Large intestine (tissue), 3 donors: ENCODE results near the gene INO80E. TPM values are rescaled to one million over a fixed set of nuclear protein-coding genes. Genes with fewer than 3 reads are reported as not detected.
A peak's percentile ranks its signal among the peaks of the same experiment; 100 is the strongest.

Source experiments
- DNase-seq, 2 donors: peaks; one replicate each; pipeline versions ENCODE4 v3.0.0 to v3.0.0-alpha.2; 2013
- H3K27ac ChIP-seq: one replicate; pipeline ENCODE4 v1.5.1; 2013; ENCODE audit warnings: low read length
- H3K27me3 ChIP-seq: 2 replicates; pipeline ENCODE4 v1.6.1; 2013; ENCODE audit warnings: low read length; ENCODE audit not compliant: control insufficient read depth, insufficient read depth
- H3K36me3 ChIP-seq: 2 replicates; pipeline ENCODE4 v1.6.1; 2013; ENCODE audit warnings: low read length; ENCODE audit not compliant: control insufficient read depth, insufficient read depth
- H3K4me1 ChIP-seq: one replicate; pipeline ENCODE4 v1.6.1; 2013; ENCODE audit warnings: low read length; ENCODE audit not compliant: control insufficient read depth, insufficient read depth
- H3K4me3 ChIP-seq: one replicate; pipeline ENCODE4 v1.5.1; 2013; ENCODE audit warnings: low read length
- H3K9me3 ChIP-seq: one replicate; pipeline ENCODE4 v1.6.1; 2013; ENCODE audit warnings: mild to moderate bottlenecking, low read depth, low read length, moderate library complexity; ENCODE audit not compliant: control insufficient read depth
- WGBS: methylation state at CpG from one replicate; pipeline ENCODE4 v1.1.5; 2013; ENCODE audit warnings: low lambda C conversion rate; ENCODE audit not compliant: insufficient coverage; 5-methylcytosine and 5-hydroxymethylcytosine counted together
- polyA plus RNA-seq: library from polyadenylated mRNA; unstranded; fragments of 120-200 nt; gene quantifications from one replicate; pipeline ENCODE4 v1.2.1, GENCODE V29; 2013

Gene INO80E
- polyA plus RNA-seq, 1 donor, result 60.5 TPM

DNA sequence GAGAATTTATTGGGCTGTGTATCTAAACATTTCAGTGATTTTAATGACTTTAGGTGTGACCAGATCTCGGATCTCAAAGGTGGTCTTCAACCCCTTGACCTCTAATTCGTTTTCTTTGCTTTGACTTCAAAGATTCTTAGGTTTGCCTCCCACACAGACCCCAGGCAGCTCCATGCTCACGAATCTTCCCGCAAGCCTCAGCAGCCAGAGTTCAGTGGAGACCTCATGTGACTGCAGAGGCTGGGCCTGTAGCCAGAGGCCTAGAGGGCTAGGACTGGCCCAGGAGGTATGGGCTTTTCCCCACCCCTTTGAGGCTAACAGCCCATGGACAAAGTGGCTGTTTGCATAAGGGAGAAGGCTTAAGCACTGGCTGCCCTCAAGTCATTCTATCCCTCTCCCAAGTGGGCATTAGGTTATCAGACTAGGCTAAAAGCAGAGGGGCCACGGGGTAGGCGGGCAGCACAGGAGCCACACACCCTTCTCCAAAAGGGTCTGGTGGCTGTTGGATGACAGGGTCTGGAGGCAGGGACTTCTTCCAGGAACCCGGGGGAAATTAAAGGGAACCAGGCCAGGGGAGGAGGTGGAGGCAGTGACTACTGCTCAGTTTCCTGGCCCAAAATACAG is 3.6 kb upstream of the INO80E start:
- no peak for DNase-seq
- H3K36me3 ChIP-seq, result peaks cover 55% of the 10 kb centered on the region
- no CpG with 5 or more reads among the region's 7 CpGs for WGBS
- no peak overlapping the region for H3K27ac ChIP-seq
- no peaks in the 10 kb centered on the region for H3K27me3 ChIP-seq
- H3K9me3 ChIP-seq, result no peaks in the 10 kb centered on the region
- H3K4me1 ChIP-seq, result peaks cover 13% of the 10 kb centered on the region
- no peak overlapping the region for H3K4me3 ChIP-seq

DNA sequence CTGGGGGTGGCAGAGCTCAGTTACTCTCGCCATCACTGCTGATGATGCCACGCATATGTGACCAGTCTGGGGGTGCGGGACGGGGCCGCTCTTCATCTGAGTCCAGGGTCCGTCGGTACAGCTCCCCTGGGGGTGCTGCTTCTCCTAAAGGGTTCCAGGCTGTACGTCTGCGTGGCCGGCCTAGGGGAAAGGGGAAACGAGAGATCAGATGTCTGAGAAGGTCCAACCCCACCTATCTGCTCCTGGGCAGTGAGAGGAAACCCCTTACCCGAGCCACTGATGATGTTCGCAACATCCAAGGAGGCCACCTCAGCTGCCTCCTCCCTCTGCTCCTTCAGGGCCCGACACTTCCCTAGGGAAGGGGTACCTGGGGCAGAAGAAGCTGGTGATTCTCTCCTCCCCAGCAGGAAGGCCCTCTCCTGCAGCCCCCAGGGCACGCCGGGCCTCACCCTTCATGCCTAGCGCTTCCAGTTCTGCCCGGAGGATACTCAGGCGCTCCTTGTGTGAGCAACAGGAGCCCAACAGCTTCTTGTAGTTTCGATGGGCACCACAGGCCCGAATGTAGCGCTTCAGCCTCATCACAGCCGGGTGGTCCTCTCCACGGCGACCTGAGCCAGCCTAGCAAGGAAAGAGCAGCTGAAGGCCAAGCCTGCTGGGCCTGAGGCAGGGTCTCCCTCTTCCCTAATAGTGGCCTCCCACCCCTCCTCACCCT is 2.7 kb upstream of the INO80E start:
- DNase-seq, result no peak
- no CpG with 5 or more reads among the region's 25 CpGs for WGBS

DNA sequence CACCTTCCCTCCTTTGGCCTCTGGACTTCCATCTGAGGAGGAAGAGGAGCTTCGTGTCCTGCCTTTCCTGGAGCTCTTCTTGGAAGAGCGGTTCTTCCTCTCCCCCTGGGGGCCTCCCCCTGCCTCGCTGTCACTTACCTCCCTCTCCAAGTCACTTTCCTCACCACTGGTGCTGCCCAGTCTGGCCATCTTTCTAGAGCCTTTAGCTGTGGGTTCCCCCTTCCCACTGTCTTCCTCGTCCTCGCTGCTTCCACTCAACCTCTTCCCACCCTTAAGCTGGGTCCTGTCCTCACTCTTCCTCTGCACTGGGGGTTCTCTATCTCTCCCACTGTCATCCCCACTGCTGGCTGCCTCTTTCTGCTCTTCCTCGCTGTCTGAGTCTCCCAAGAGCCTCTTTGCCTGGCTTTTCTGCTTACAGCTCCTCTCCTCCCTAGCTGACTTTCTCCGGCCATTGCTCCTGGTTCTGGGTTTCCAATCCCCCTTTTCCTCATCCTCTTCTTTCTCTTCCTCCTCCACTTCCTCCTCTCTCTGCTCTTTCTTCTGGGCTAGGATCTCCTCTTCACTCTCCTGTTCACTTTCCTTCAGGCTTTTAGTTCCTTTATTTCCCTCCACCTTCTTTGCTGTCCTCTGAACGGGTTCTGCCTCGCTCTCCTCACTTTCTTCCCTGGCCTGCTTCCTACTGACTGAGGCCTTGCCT is 2.0 kb upstream of the INO80E start:
- peaks cover 39% of the 10 kb centered on the region for H3K36me3 ChIP-seq
- no peaks in the 10 kb centered on the region for H3K9me3 ChIP-seq
- 96% methylated on average over 6 of the region's 9 CpGs for WGBS
- no peaks in the 10 kb centered on the region for H3K27me3 ChIP-seq
- no peak for DNase-seq
- H3K4me3 ChIP-seq, result no peak overlapping the region
- H3K4me1 ChIP-seq, result peaks cover 13% of the 10 kb centered on the region
- no peak overlapping the region for H3K27ac ChIP-seq

More for the DNA sequence above, 2.7 kb upstream of the INO80E start:
- H3K27ac ChIP-seq, result no peak overlapping the region
- H3K9me3 ChIP-seq, result no peaks in the 10 kb centered on the region
- H3K36me3 ChIP-seq, result peaks cover 46% of the 10 kb centered on the region
- H3K4me1 ChIP-seq, result peaks cover 13% of the 10 kb centered on the region
- H3K27me3 ChIP-seq, result no peaks in the 10 kb centered on the region
- H3K4me3 ChIP-seq, result no peak overlapping the region

DNA sequence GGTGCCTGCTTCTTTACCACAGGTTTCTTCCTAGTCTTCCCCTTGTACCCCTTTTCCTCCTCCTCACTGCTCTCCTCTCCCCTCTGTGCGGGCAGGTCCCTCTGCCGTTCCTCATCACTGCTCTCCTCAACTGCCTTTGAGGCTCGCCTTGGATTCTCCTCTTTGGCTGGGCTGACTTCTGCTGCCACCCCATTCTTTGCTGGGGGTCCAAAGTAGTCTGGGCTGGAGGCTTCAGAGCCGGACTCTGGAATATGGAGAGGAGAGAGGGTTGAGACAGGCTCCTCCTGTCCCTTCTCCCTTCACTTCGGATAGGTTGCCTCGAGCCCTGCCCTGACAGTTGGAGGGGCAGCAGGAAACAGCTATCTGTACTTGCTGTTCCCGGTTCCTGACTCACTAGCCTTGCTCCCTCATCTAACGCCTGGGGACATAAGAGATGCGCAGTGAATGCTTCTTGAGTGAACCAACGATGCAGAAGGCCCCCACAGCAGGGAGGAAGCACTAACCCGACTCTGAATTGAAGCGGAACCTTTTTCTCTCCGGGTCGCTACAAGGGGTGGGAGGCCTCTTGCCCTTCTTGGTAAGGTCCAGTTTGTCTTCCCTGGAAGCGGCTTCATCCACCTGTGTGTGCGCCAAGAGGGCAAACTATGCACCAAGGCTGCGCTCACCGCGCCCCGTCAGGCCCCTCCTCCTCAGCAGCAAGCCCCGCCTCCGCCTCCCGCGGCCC is 1.3 kb upstream of the INO80E start:
- H3K36me3 ChIP-seq, result peaks cover 32% of the 10 kb centered on the region
- no CpG with 5 or more reads among the region's 24 CpGs for WGBS
- H3K27ac ChIP-seq, result peak overlapping the region; percentile 99
- DNase-seq, result peak in 1 of 2 donors; percentile 64
- peaks cover 9% of the 10 kb centered on the region for H3K4me1 ChIP-seq
- no peaks in the 10 kb centered on the region for H3K9me3 ChIP-seq
- H3K4me3 ChIP-seq, result peak overlapping the region; percentile 98
- H3K27me3 ChIP-seq, result no peaks in the 10 kb centered on the region

DNA sequence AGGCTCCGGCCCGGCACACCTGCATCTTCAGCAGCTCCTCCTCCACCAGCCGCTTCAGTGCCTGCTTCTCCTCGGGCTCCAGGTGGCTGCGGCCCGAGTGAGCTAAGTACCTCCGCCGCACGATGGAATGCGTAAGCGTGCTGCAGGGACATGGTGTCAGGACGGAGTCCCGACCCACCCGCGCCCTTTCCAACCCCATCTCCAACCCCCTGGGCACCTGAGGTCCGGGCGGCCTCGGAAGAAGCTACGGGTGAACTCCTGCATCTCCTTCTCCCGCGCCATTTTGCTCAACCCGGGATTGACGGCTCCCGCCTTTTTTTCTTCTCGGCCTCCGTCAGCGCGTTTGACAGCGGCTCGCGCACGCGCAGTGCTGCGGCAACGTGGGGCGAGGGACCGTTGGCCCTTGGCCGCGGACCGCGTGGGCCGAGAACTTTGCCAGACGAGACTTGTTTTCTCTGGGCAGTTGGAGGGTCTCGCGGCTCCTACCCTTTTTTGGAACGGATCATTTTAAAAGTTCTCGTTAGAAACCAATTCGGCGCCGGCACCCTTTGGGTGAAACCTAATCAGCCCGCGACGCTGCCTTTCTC is 624 bp upstream of the INO80E start, which contains the start of gene HIRIP3:
TSS of gene HIRIP3 (minus strand) at position 294 of the 587 bp plus-strand sequence. CDS start at position 282, 12 bp downstream.
- H3K36me3 ChIP-seq, result peaks cover 34% of the 10 kb centered on the region
- peak within 1 kb of the TSS; percentile 98 for H3K4me3 ChIP-seq
- WGBS, result no CpG with 5 or more reads among the region's 53 CpGs
- peaks cover 6% of the 10 kb centered on the region for H3K4me1 ChIP-seq
- no peaks in the 10 kb centered on the region for H3K27me3 ChIP-seq
- no peaks in the 10 kb centered on the region for H3K9me3 ChIP-seq
- peak; percentile 79 to 87 for DNase-seq
- H3K27ac ChIP-seq, result peak within 1 kb of the TSS; percentile 99

DNA sequence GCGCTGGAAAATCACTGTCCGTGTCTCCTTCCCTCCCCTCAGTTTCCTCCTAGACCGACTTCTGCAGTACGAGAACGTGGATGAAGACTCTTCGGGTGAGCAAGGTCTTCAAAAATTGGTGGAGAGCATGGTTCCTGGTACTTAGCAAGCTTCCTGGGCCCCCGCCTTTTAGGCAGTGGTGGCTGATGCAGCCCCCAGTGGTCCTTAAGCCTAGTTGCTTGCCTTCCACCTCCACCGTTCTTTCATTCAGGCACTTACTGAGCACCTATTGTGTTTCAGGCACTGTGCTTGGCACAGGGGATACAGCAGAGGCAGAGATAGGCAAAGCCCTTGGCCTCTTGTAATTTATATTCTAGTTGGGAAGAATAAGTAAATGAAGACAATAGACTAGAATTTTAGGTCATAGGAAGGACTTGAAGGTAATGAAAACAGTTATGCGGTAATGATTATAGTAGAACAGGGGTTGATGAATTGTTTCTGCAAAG is 767 bp downstream of the INO80E start:
- Histone ChIP-seq H3K36me3 (peaks cover 28% of the 10 kb centered on the region), H3K27me3 (no peaks in the 10 kb centered on the region), H3K4me1 (peaks cover 6% of the 10 kb centered on the region), H3K27ac (no peak overlapping the region), H3K4me3 (peak overlapping the region; percentile 98), H3K9me3 (no peaks in the 10 kb centered on the region)
- no peak for DNase-seq
- no CpG with 5 or more reads among the region's 9 CpGs for WGBS

DNA sequence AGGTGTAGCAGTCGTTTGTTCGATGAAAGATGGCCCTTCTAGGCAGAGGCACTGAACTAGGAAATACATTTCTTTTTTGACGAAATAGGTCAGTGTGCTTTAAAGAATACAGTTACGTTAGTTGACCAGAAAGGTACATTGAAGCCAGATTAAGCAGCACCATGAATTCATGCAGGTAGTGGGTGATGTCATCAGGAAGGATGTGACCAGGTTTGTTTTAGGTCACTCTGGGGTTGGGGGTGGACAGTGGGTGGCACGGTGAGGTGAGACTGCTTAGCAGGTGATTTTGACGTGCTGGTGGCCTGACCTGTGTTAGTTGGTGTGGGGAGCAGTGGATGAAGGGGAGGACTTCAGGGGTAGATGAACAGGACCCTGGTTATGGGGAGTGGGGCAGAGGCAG is 3.6 kb downstream of the INO80E start:
- H3K36me3 ChIP-seq, result peaks cover 22% of the 10 kb centered on the region
- H3K4me3 ChIP-seq, result no peak overlapping the region
- no peak for DNase-seq
- H3K27ac ChIP-seq, result no peak overlapping the region
- WGBS, result 100% methylated on average over 3 of the region's 6 CpGs
- no peaks in the 10 kb centered on the region for H3K9me3 ChIP-seq
- peaks cover 4% of the 10 kb centered on the region for H3K4me1 ChIP-seq
- no peaks in the 10 kb centered on the region for H3K27me3 ChIP-seq

DNA sequence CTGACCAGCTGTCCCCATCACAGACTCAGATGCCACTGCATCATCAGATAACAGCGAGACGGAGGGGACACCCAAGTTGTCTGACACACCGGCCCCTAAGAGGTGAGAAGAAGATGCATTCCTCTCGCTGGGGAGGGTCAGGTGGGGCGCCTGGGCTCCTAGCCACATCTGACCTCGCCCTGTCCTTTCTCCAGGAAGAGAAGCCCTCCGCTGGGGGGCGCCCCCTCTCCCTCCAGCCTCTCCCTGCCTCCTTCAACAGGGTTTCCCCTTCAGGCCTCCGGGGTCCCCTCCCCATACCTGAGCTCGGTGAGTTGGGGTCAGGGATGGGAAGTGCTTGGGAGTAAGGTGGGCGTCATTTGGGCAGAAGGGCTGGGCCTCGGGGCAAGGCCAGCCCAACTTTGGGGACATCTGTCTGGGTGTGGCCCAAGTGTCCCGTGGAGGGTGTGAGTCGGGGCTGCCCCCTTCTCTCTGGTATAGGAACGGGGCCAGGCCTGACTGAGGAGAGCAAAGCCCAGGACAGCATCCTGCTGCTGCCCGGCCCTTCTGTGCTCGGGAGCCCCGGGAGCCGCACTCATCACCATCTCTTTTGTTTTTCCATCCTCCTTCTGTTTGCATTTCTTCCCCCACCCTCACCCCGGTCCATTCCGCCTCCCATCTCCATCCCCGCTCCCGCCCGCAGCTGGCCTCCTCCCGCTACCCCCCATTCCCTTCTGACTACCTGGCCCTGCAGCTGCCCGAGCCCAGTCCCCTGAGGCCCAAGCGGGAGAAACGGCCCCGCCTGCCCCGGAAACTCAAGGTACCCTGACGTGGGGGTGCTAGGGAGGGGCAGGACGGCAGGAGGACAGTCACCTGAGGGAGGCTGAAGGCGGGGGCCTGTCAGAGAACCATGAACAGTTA is 4.9 kb downstream of the INO80E start:
- no peak for DNase-seq
- Histone ChIP-seq H3K4me3 (no peak overlapping the region), H3K36me3 (peaks cover 25% of the 10 kb centered on the region), H3K9me3 (no peaks in the 10 kb centered on the region), H3K4me1 (no peaks in the 10 kb centered on the region), H3K27me3 (no peaks in the 10 kb centered on the region), H3K27ac (no peak overlapping the region)
- no CpG with 5 or more reads among the region's 33 CpGs for WGBS

DNA sequence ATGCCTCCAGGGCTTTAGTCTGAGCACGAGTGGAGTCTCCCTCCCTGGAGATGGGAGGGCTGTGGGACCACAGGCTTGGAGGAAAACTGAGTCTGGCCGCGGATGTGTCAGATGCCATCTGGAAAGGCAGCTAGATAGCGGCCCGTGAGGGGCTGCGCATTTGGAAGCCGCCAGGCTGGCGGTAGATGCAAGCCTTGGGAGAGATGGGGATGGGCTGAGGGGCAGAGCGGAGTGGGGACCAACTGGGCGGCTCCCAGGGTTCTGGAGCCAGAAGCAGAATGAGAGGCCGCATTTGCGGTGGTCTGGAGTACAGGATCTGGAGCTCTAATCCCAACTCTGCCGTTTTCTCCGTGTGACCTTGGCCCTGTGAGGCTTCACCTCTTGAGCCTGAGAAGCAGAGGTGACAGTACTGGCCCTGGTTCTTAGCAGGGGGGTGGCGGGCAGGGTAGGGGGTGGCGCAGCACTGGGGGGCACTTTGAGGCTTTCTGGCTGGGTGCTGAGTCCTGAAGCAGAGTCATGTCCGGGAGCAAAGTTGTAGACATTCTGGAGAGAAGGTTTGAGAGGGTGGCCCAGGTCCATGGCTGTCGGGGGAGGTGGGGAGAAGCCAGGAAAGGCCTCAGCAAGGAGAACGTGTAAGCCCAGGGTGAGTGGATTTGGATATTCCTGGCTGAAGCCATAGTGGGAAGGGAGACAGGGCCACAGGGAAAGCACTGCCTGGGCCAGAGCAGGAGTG is 6.7 kb downstream of the INO80E start:
- WGBS, result 80% methylated on average over 1 of the region's 19 CpGs
- Histone ChIP-seq H3K9me3 (no peaks in the 10 kb centered on the region), H3K4me3 (no peak overlapping the region), H3K27me3 (no peaks in the 10 kb centered on the region), H3K4me1 (no peaks in the 10 kb centered on the region), H3K36me3 (peaks cover 28% of the 10 kb centered on the region), H3K27ac (no peak overlapping the region)
- no peak for DNase-seq
